Effector memory CD4-positive, alpha-beta T cell (primary cell): Measurements from ENCODE around the gene AKR1C2.
"Not testable (repeated sequence)": the region's sequence is repeated elsewhere in the genome, so short reads cannot be mapped to it uniquely, and the experiment has no call there.

ENCODE experiments used
- DNase-seq, 3 donors: peaks; one replicate each; pipeline ENCODE4 v3.0.0-alpha.2; 2020
- H3K27ac ChIP-seq: 2 replicates; pipeline ENCODE4 v1.7.0; 2013; ENCODE audit warnings: mild to moderate bottlenecking, low read length, moderate library complexity; ENCODE audit not compliant: insufficient read depth, poor library complexity, severe bottlenecking
- H3K27me3 ChIP-seq: replicated peaks from 2 replicates; pipeline ENCODE4 v1.7.0; 2013; ENCODE audit warnings: mild to moderate bottlenecking, low read length; ENCODE audit not compliant: insufficient read depth, control insufficient read depth, poor library complexity, severe bottlenecking
- H3K36me3 ChIP-seq: 2 replicates; pipeline ENCODE4 v1.7.0; 2013; ENCODE audit warnings: mild to moderate bottlenecking, low read length, moderate library complexity; ENCODE audit not compliant: control insufficient read depth, insufficient read depth
- H3K4me1 ChIP-seq: 2 replicates; pipeline ENCODE4 v1.7.0; 2013; ENCODE audit warnings: low read length, mild to moderate bottlenecking; ENCODE audit not compliant: control insufficient read depth, insufficient read depth, poor library complexity, severe bottlenecking
- H3K4me3 ChIP-seq: 2 replicates; pipeline ENCODE4 v1.7.0; 2013; ENCODE audit warnings: low read length, low read depth, mild to moderate bottlenecking; ENCODE audit not compliant: insufficient read depth, poor library complexity, severe bottlenecking
- H3K9me3 ChIP-seq: 2 replicates; pipeline ENCODE4 v1.7.0; 2013; ENCODE audit warnings: mild to moderate bottlenecking, low read length, moderate library complexity; ENCODE audit not compliant: control insufficient read depth

AKR1C2 gene

GRCh38 chr10:5040781-5041470 lies 37.3 kb upstream of the AKR1C2 start:
- Histone ChIP-seq H3K4me1 (no peaks in the 10 kb centered on the region), H3K27me3 (no peaks in the 10 kb centered on the region), H3K36me3 (no peaks in the 10 kb centered on the region), H3K27ac (no peak overlapping the region), H3K9me3 (no peaks in the 10 kb centered on the region), H3K4me3 (no peak overlapping the region)
- DNase-seq = no peak

GRCh38 chr10:5040010-5040673 lies 36.5 kb upstream of the AKR1C2 start:
- Histone ChIP-seq H3K27ac (no peak overlapping the region), H3K4me1 (no peaks in the 10 kb centered on the region), H3K36me3 (no peaks in the 10 kb centered on the region), H3K27me3 (no peaks in the 10 kb centered on the region), H3K4me3 (no peak overlapping the region), H3K9me3 (no peaks in the 10 kb centered on the region)
- no peak for DNase-seq

GRCh38 chr10:5038733-5039132 lies 35.1 kb upstream of the AKR1C2 start:
- H3K9me3 ChIP-seq = no peaks in the 10 kb centered on the region
- no peak overlapping the region for H3K4me3 ChIP-seq
- DNase-seq = no peak
- no peaks in the 10 kb centered on the region for H3K4me1 ChIP-seq
- H3K27me3 ChIP-seq = no peaks in the 10 kb centered on the region
- no peaks in the 10 kb centered on the region for H3K36me3 ChIP-seq
- H3K27ac ChIP-seq = no peak overlapping the region

GRCh38 chr10:5038101-5038500 lies 34.4 kb upstream of the AKR1C2 start:
- Histone ChIP-seq H3K36me3 (no peaks in the 10 kb centered on the region), H3K4me1 (no peaks in the 10 kb centered on the region), H3K27me3 (no peaks in the 10 kb centered on the region)

GRCh38 chr10:5036511-5036910 lies 32.9 kb upstream of the AKR1C2 start:
- H3K27me3 ChIP-seq = no peaks in the 10 kb centered on the region
- no peaks in the 10 kb centered on the region for H3K4me1 ChIP-seq
- H3K4me3 ChIP-seq = no peak overlapping the region
- no peaks in the 10 kb centered on the region for H3K9me3 ChIP-seq
- H3K27ac ChIP-seq = no peak overlapping the region
- H3K36me3 ChIP-seq = no peaks in the 10 kb centered on the region
- DNase-seq = no peak

More at GRCh38 chr10:5038101-5038500, 34.4 kb upstream of the AKR1C2 start:
- Histone ChIP-seq H3K4me3 (no peak overlapping the region), H3K27ac (no peak overlapping the region), H3K9me3 (no peaks in the 10 kb centered on the region)
- DNase-seq = no peak

- Histone ChIP-seq H3K4me3 (no peak overlapping the region), H3K9me3 (no peaks in the 10 kb centered on the region), H3K36me3 (no peaks in the 10 kb centered on the region), H3K27me3 (no peaks in the 10 kb centered on the region), H3K27ac (no peak overlapping the region), H3K4me1 (no peaks in the 10 kb centered on the region)
- no peak for DNase-seq
Observed at GRCh38 chr10:5035356-5035755, 31.7 kb upstream of the AKR1C2 start.

- Histone ChIP-seq H3K27ac (no peak overlapping the region), H3K27me3 (no peaks in the 10 kb centered on the region), H3K4me3 (no peak overlapping the region), H3K9me3 (no peaks in the 10 kb centered on the region), H3K4me1 (no peaks in the 10 kb centered on the region), H3K36me3 (no peaks in the 10 kb centered on the region)
- DNase-seq = no peak
Observed at GRCh38 chr10:5034588-5034987, 30.9 kb upstream of the AKR1C2 start.

- H3K27ac ChIP-seq = no peak overlapping the region
- H3K4me3 ChIP-seq = no peak overlapping the region
- no peaks in the 10 kb centered on the region for H3K9me3 ChIP-seq
- no peaks in the 10 kb centered on the region for H3K4me1 ChIP-seq
- DNase-seq = no peak
- H3K27me3 ChIP-seq = no peaks in the 10 kb centered on the region
- no peaks in the 10 kb centered on the region for H3K36me3 ChIP-seq
Observed at GRCh38 chr10:5033061-5033778, 29.6 kb upstream of the AKR1C2 start.

- H3K36me3 ChIP-seq, H3K4me3 ChIP-seq, DNase-seq, H3K9me3 ChIP-seq, H3K4me1 ChIP-seq, H3K27ac ChIP-seq, H3K27me3 ChIP-seq: not testable (repeated sequence)
Observed at GRCh38 chr10:5032444-5032843, 28.8 kb upstream of the AKR1C2 start.

- not testable (repeated sequence) for H3K9me3 ChIP-seq, DNase-seq, H3K27me3 ChIP-seq, H3K4me1 ChIP-seq, H3K36me3 ChIP-seq, H3K27ac ChIP-seq, H3K4me3 ChIP-seq
Observed at GRCh38 chr10:5031588-5031987, 27.9 kb upstream of the AKR1C2 start.
